Measurements from ENCODE around the gene KCNB1.

DNA sequence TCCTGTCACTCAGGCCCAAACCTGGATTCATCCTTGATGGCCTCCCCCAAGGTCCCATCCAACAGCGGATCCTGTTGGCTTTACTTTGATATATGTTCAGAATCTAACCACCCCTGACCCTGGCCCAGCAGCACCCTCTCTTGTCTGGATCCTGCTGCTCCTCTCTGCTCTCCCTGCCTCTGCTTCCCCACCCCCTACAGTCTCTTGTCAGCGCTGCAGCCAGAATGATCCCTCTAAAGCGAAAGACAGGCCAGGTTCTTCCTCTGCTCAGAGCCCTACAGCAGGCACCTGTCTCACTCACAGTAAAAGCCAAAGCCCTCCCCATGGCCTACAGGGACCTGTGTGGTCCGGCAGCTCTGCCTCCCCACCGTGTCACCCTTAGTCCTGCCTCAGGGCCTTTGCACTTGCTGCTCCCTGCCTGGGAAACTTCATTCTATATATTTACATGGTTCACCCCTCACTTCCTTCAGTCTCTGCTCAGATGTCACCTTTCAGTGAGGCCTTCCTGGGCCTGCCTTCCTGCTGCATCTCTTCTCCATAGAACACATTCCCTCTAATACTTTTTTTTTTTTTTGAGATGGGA, 37.4 kb upstream of the KCNB1 start:
- no peak for TF ChIP-seq EZH2 (IDR thresholded peaks at IDR 0.05; ENCODE audit: low read depth)
- TF ChIP-seq, protein P1, sequence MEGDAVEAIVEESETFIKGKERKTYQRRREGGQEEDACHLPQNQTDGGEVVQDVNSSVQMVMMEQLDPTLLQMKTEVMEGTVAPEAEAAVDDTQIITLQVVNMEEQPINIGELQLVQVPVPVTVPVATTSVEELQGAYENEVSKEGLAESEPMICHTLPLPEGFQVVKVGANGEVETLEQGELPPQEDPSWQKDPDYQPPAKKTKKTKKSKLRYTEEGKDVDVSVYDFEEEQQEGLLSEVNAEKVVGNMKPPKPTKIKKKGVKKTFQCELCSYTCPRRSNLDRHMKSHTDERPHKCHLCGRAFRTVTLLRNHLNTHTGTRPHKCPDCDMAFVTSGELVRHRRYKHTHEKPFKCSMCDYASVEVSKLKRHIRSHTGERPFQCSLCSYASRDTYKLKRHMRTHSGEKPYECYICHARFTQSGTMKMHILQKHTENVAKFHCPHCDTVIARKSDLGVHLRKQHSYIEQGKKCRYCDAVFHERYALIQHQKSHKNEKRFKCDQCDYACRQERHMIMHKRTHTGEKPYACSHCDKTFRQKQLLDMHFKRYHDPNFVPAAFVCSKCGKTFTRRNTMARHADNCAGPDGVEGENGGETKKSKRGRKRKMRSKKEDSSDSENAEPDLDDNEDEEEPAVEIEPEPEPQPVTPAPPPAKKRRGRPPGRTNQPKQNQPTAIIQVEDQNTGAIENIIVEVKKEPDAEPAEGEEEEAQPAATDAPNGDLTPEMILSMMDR (conservative IDR thresholded peaks at IDR 0.05) = no peak

Data from PC-9 (cell line).